K562 treated with DMSO at 1 percent for 4 hours (cell line): ENCODE results near the gene NCR1. TPM values are rescaled to one million over a fixed set of nuclear protein-coding genes. Genes with fewer than 3 reads are reported as not detected.

Experiments
- total RNA-seq: library from RNA; unstranded; fragments of 300-600 nt; gene quantifications from 2 replicates; pipeline ENCODE4 v1.2.3, GENCODE V29; 2022; ENCODE audit not compliant: insufficient read depth

NCR1 gene, protein sequence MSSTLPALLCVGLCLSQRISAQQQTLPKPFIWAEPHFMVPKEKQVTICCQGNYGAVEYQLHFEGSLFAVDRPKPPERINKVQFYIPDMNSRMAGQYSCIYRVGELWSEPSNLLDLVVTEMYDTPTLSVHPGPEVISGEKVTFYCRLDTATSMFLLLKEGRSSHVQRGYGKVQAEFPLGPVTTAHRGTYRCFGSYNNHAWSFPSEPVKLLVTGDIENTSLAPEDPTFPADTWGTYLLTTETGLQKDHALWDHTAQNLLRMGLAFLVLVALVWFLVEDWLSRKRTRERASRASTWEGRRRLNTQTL
- not detected in 2 replicates for total RNA-seq

DNA sequence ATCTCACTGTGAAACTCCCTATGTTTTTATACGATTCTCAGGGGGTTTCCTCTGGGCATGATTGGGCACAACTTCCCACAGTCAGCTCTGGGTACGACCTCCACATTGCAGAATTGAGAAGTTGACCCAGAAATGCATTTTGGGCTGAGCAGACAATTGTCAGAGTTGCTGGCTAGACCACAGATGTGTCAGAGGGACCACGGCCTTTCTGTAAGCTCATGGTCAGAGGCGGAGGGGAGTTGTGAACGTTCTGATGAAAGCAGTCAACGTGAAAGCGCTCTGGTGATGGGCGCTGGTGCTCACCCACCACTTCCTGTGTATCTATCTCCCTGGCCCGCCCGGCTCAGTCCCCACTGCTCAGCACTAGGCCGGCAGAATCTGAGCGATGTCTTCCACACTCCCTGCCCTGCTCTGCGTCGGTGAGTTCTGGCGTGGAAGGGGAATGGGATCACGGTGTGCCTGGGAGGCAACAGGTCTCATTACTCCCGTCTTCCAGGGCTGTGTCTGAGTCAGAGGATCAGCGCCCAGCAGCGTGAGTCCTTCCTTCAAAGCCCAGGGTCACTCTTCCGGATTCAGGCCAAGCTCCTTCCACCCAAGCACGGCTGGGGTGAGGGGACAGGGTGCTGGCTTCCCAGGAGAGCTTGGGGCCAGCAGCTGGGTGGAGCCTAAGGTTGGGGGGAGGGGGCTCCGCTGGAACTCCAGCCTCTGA is at the start of gene NCR1:
Gene NCR1 (plus strand): TSS at position 346 of the 709 bp plus-strand sequence. CDS start 40 bp downstream, at position 386.

GRCh38 chr19:54873990-54874389 is 32.0 kb upstream of the NCR1 start, which contains the start of gene FCAR:
FCAR (plus strand) TSS chr19:54874235; CDS start chr19:54874290, 55 bp downstream.

GRCh38 chr19:54947381-54947780 is 41.4 kb downstream of the NCR1 start, which contains the start of gene NLRP7:
NLRP7 (minus strand) TSS chr19:54947530.

Other genes with a start within 250 kb of the NCR1 start
- gene LILRB4, start 243.2 kb upstream of the NCR1 start, total RNA-seq = not detected in 2 replicates
- gene KIR3DL3, start 181.7 kb upstream of the NCR1 start, total RNA-seq = not detected in 2 replicates
- not detected in 2 replicates for gene KIR2DL3, start 167.6 kb upstream of the NCR1 start, total RNA-seq
- gene KIR2DL1, start 136.4 kb upstream of the NCR1 start, total RNA-seq = not detected in 2 replicates
- not detected in 2 replicates for gene KIR2DL4, start 102.5 kb upstream of the NCR1 start, total RNA-seq
- gene KIR3DL1, start 89.7 kb upstream of the NCR1 start, total RNA-seq = not detected in 2 replicates
- gene KIR2DS4, start 73.5 kb upstream of the NCR1 start, total RNA-seq = not detected in 2 replicates
- gene KIR3DL2, start 55.7 kb upstream of the NCR1 start, total RNA-seq = not detected in 2 replicates
- gene FCAR, start 31.9 kb upstream of the NCR1 start, total RNA-seq = not detected in 2 replicates
- gene NLRP7, start 41.4 kb downstream of the NCR1 start, total RNA-seq = not detected in 2 replicates
- gene NLRP2, start 60.2 kb downstream of the NCR1 start, total RNA-seq = 17.2 and 20.6 TPM in 2 replicates
- gene GP6, start 132.1 kb downstream of the NCR1 start, total RNA-seq = 3.2 and 3.7 TPM in 2 replicates
- gene RDH13, start 157.0 kb downstream of the NCR1 start, total RNA-seq = 14.3 and 19.2 TPM in 2 replicates
- gene EPS8L1, start 169.7 kb downstream of the NCR1 start, total RNA-seq = 14.1 and 24.9 TPM in 2 replicates
- gene PPP1R12C, start 211.5 kb downstream of the NCR1 start, total RNA-seq = 85.4 and 89.7 TPM in 2 replicates
- gene TNNT1, start 243.1 kb downstream of the NCR1 start, total RNA-seq = 408 and 534 TPM in 2 replicates